Inflammatory macrophage treated with lipopolysaccharide for 1 hour (primary cell): ENCODE measurements around the gene EVA1B.

ENCODE experiments used
- DNase-seq, 2 donors: peaks; one replicate each; pipeline ENCODE4 v3.0.0-alpha.2; 2020 to 2022

Gene EVA1B

DNA sequence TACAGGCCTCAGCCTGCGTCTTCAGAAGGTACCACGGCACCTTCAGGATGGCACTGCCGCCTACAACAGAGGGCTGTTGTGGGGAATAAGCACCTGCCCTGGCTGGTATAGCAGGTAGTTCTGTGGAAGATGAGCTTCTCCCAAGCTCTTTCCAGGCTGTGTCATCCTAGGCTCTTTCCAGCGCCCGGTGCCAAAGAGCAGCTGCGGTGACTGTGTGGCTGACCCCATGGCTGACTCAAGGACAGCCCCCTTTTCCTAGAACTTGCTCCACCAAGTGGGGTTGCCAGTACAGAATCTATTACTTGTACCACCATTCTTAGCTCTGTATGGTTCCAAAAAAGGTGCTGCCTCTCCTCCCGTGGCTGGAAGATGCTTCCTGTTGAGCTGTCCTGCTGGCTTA, 21.9 kb upstream of the EVA1B start:
- DNase-seq, result no peak

GRCh38 chr1:36344395-36344680, 20.9 kb upstream of the EVA1B start:
- no peak for DNase-seq

DNA sequence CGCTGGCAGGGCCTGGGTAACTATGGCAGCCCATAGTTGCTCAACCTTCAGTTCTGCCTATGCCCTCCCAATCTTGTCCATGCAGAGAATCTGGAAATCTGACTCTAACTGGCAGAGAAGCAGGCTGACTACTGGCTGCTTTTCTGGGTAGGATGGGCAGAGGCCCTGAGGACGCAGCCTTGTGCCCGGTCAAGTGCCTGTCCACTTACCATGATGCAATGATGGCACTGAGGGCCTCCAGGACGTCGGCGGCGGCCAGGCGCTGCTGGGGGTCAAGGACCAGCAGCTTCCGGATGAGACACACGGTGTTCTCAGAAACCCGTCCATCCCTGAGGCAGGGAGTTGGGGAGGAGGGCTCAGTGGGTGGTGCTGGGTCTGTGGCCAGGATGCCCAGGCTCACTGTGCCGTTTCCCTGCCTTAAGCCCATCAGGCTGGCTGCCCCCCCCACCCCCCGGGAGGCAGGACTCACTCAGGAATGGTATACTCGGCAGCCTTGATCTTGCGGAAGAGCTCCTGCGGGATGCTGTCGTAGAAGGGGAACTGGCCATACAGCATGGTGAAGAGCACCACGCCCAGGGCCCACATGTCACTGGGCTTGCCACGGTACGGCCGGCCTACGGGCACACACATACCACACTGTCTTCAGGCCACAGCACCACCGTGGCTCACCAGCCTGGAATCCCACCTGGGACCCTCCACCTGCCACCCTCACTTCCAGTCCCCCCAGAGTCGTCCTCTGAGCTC, 20.4 kb upstream of the EVA1B start:
- no peak for DNase-seq

GRCh38 chr1:36342426-36343185, 19.2 kb upstream of the EVA1B start:
- peak in 1 of 2 donors; percentile 42 for DNase-seq

DNA sequence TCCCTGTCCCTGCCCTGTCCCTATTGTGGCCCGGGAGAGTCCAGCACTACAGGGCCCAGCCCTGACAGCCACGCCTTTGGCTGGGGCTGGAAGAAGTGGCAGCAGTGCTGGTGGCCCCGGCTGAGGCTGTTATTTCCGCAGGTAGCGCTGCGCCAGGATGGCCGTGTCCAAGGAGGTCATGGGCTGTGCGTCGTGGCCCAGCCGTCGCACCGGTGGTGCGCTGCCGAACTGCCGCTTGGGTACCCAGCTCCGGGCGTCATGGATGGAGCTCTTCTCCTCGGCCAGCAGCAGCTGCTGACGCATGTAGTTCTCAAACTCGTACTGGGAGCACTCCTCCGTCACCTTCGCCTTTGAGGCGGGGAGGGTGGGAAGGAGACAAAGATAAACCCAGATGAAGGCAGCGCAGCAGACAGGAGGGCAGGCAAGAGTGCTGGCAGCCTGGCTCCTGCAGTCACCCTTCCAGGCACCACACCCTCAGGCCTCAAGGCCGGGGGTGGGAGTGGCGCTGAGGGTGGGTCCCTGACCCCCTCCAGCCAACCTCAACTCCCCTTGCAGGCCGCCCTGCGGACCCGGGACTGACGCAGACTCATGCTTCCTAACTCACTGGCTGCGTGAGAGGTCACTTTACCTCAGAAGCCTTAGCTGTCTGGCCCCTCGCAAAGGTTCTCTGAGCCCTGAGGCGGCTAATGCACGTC, 18.3 kb upstream of the EVA1B start:
- no peak for DNase-seq

DNA sequence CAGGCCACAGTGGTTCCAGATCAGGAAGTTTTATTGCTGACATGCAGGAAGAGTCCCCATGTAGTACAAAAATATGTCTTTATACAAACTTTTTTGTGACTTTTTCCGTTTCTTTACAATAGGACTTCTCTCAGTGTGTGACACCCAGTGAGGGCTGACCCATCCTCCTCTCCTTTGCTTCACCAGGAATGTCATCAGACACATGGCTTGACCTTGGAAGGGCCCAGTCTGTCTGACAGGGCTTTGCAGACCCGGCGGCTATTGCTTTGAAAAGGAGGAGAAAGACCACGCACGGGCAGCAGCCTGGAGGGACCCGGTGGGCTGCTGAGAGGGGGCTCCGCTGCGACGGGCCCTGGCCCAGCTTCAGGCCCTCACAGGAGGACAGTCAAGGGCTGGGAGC, 16.2 kb upstream of the EVA1B start:
- DNase-seq, result no peak

GRCh38 chr1:36339215-36339614, 15.8 kb upstream of the EVA1B start:
- DNase-seq, result no peak

DNA sequence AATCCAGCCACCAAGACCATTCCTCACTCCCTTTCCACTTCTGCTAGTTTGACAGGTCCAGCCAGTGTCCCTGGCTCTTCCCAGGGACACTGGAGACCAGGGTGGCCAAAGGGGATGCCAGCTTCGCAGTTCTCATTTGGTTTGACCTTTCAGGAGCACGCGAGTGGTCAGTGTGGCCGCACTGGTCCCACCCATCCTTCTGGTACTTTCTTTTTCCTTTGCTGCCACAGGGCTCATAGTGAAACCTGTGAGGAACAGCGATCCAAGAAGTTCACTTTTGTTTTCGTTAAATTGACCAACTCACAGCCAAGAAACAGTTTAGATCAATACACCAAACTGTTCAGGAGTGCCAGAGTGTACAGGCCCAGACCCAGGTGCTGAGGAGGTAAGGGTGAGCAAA, 14.4 kb upstream of the EVA1B start:
- no peak for DNase-seq

DNA sequence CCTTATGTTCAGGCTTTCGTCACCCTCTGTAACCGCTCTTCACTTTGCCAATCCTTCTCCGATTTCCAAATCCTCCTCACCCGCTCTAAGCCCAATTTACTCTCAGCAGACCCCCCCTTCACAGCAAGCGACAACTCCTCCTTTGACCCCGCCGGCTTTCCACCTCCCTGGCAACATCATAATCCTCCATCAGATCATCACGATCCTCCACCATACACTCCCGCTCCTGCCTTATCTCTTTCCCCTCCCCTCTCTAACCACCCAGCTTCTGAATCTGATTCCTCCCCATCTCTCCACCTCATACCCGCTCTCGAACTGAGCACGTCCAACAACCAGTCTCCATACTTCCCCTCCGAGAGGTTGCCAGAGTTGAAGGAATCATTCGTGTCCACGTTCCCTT, 7.5 kb upstream of the EVA1B start:
- DNase-seq, result no peak

GRCh38 chr1:36329817-36330216, 6.4 kb upstream of the EVA1B start:
- no peak for DNase-seq

DNA sequence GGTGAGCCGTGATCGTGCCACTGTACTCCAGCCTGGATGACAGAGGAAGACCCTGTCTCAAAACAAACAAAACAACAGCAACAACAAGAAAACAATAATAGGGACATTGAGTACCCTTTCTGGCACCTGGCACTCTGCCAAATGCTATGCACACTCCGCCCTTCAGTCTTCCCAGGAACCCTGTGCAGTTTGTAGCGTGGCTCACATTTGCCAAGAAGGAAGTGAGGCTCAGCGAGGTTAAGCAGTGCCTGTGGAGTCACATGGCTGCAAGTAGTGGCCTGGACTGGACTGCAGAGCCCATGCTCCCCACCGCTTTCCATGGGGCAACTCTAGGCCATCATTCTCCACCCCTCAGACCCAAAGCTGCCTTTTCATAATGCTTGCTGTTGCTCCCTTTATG, 5.3 kb upstream of the EVA1B start:
- DNase-seq, result peak; percentile 33 to 42

- DNase-seq, result no peak
Measured at GRCh38 chr1:36328088-36328480, 4.6 kb upstream of the EVA1B start.

DNA sequence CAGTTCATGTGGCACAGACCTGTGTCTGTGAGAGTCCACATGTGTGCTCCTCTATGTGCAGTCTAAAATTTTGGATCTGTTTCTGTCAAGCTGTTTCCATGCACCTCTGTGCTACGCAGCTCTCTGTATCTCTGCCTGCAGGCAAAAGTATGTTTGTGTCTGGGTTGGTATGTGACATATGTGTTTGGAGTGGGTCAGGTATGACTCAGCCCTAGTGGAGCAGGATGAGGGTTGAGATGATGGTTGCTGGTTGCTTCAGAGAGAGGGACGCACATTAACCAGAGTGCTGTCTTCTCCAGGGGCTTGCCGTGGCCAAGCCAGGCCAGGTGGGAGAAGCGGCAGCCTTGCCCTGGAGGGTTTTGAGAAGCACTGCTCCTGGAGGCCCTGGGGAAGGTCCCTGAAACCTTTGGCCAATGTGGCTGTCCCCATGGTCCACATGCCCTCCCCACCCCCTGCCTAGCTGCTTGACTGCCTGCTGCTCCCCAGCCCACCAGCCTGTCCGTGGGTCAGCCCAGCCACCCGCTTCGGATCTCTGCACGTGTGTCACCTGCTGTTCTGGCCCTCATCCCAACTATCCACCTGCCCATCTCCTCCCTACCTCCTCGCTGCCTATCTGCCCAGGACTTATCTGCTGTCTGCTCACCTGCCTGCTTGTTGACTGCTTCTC, 4.1 kb upstream of the EVA1B start:
- DNase-seq, result no peak

GRCh38 chr1:36326499-36326898, 3.1 kb upstream of the EVA1B start:
- no peak for DNase-seq

- DNase-seq, result no peak
Measured at GRCh38 chr1:36324353-36324703, 883 bp upstream of the EVA1B start.

- no peak for DNase-seq
Measured at GRCh38 chr1:36322786-36323635, 434 bp downstream of the EVA1B start.

GRCh38 chr1:36322041-36322785, 1.2 kb downstream of the EVA1B start:
- DNase-seq, result no peak

GRCh38 chr1:36321119-36321951, 2.1 kb downstream of the EVA1B start:
- peak in 1 of 2 donors; percentile 24 for DNase-seq

GRCh38 chr1:36320767-36321118, 2.7 kb downstream of the EVA1B start:
- no peak for DNase-seq

- no peak for DNase-seq
Measured at GRCh38 chr1:36320291-36320761, 3.1 kb downstream of the EVA1B start.

DNA sequence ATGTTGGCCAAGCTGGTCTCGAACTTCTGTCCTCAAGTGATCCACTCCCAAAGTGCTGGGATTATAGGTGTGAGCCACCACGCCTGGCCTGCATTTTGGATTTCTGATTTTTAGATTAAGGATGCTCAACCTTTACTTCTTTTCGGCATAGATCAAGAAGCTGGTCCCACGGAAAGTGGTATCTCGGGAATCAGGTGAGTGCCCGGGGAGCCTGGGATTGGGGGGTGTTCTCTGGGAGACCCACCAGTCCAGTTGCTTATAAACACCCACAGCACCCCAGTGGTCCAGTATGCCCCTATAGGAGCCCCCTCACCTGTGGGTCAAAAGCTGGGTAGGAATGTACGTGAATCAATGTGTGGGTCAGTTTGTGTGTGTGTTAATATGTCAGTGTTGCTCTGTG, 14.0 kb downstream of the EVA1B start:
- no peak for DNase-seq
